ENCODE results near the gene FCER1G.

Gene FCER1G

GRCh38 chr1:161216945-161217712 lies 2.0 kb downstream of the FCER1G start:
- no peak overlapping the region for H3K27ac ChIP-seq
- H2AFZ ChIP-seq (ENCODE audit: low read depth), result no peak overlapping the region
- H3K79me2 ChIP-seq (ENCODE audit: insufficient read depth, low read depth), result no peaks in the 10 kb centered on the region
- no peak overlapping the region for H3K9ac ChIP-seq
- no peak overlapping the region for H3K4me3 ChIP-seq (IDR thresholded peaks at IDR 0.05; ENCODE audit: insufficient read depth, low read depth, low read length)
- TF ChIP-seq CTCF (conservative IDR thresholded peaks at IDR 0.05; ENCODE audit: low read depth, low read length), result no peak
- H3K4me2 ChIP-seq, result peak overlapping the region; percentile 34
- H3K4me1 ChIP-seq (ENCODE audit: low read depth, poor library complexity, severe bottlenecking), result peaks cover 21% of the 10 kb centered on the region
- no peaks in the 10 kb centered on the region for H3K27me3 ChIP-seq (ENCODE audit: insufficient read depth, low read depth)
- H4K20me1 ChIP-seq (ENCODE audit: insufficient read depth), result no peaks in the 10 kb centered on the region
- peaks cover 12% of the 10 kb centered on the region; the same call in 1 of the 2 replicates for H3K36me3 ChIP-seq (ENCODE audit: insufficient read depth)

- Histone ChIP-seq H3K79me2 (ENCODE audit: insufficient read depth, low read depth) (no peaks in the 10 kb centered on the region), H3K36me3 (ENCODE audit: insufficient read depth) (peaks cover 12% of the 10 kb centered on the region; the same call in 1 of the 2 replicates), H3K27me3 (ENCODE audit: insufficient read depth, low read depth) (no peaks in the 10 kb centered on the region), H3K4me1 (ENCODE audit: low read depth, poor library complexity, severe bottlenecking) (peaks cover 21% of the 10 kb centered on the region), H3K9ac (no peak overlapping the region), H3K4me2 (peak overlapping the region; percentile 34; the same call in 1 of the 2 replicates), H3K4me3 (IDR thresholded peaks at IDR 0.05; ENCODE audit: insufficient read depth, low read depth, low read length) (no peak overlapping the region), H4K20me1 (ENCODE audit: insufficient read depth) (no peaks in the 10 kb centered on the region), H3K27ac (no peak overlapping the region), H2AFZ (ENCODE audit: low read depth) (no peak overlapping the region)
- no peak for TF ChIP-seq CTCF (conservative IDR thresholded peaks at IDR 0.05; ENCODE audit: low read depth, low read length)
These were observed 2.7 kb downstream of the FCER1G start for GRCh38 chr1:161217831-161218230.

DNA sequence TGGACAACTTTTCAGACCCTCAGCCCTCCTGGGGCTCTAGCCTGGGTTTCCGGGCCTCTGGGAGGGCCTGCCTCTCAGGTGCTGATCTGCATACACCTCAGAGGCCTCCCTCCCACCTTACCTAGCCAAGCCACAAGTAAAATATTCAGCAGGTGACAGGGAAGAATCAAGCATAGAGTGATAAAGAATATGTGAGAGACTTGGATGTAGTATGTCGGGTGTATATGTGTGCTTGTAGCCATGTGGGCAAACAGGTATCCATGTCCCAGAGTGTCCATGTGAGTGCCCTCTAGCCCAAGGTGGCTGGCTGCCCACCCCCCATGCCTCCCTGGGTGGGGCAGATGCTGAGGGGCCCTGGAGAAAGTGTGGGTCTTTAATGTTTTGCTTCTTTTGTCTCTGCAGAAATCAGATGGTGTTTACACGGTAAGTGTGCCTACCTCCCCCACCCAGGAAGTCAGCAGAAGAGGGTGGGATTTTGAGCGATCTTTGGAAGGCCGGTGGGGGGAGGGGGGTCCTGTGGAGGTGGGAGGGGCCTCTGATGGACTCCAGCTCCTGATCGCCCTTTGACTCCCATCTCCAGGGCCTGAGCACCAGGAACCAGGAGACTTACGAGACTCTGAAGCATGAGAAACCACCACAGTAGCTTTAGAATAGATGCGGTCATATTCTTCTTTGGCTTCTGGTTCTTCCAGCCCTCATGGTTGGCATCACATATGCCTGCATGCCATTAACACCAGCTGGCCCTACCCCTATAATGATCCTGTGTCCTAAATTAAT lies 3.4 kb downstream of the FCER1G start:
- no peaks in the 10 kb centered on the region for H4K20me1 ChIP-seq (ENCODE audit: insufficient read depth)
- peaks cover 6% of the 10 kb centered on the region; the same call in 1 of the 2 replicates for H3K36me3 ChIP-seq (ENCODE audit: insufficient read depth)
- H2AFZ ChIP-seq (ENCODE audit: low read depth), result no peak overlapping the region
- H3K27me3 ChIP-seq (ENCODE audit: insufficient read depth, low read depth), result no peaks in the 10 kb centered on the region
- H3K4me3 ChIP-seq (IDR thresholded peaks at IDR 0.05; ENCODE audit: insufficient read depth, low read depth, low read length), result no peak overlapping the region
- no peak overlapping the region for H3K27ac ChIP-seq
- no peak for TF ChIP-seq CTCF (conservative IDR thresholded peaks at IDR 0.05; ENCODE audit: low read depth, low read length)
- H3K4me2 ChIP-seq, result no peak overlapping the region
- H3K4me1 ChIP-seq (ENCODE audit: low read depth, poor library complexity, severe bottlenecking), result peaks cover 21% of the 10 kb centered on the region
- H3K9ac ChIP-seq, result no peak overlapping the region
- H3K79me2 ChIP-seq (ENCODE audit: insufficient read depth, low read depth), result no peaks in the 10 kb centered on the region

GRCh38 chr1:161219078-161219892 lies 4.2 kb downstream of the FCER1G start:
- no peak overlapping the region for H3K9ac ChIP-seq
- H3K79me2 ChIP-seq (ENCODE audit: insufficient read depth, low read depth), result no peaks in the 10 kb centered on the region
- no peak overlapping the region for H2AFZ ChIP-seq (ENCODE audit: low read depth)
- peaks cover 21% of the 10 kb centered on the region for H3K4me1 ChIP-seq (ENCODE audit: low read depth, poor library complexity, severe bottlenecking)
- no peaks in the 10 kb centered on the region for H4K20me1 ChIP-seq (ENCODE audit: insufficient read depth)
- no peak for TF ChIP-seq CTCF (conservative IDR thresholded peaks at IDR 0.05; ENCODE audit: low read depth, low read length)
- H3K27ac ChIP-seq, result no peak overlapping the region
- H3K4me3 ChIP-seq (IDR thresholded peaks at IDR 0.05; ENCODE audit: insufficient read depth, low read depth, low read length), result no peak overlapping the region
- H3K4me2 ChIP-seq, result no peak overlapping the region
- H3K36me3 ChIP-seq (ENCODE audit: insufficient read depth), result no peaks in the 10 kb centered on the region; the same call in 1 of the 2 replicates
- H3K27me3 ChIP-seq (ENCODE audit: insufficient read depth, low read depth), result no peaks in the 10 kb centered on the region
